GM19023 (cell line): ENCODE results near the gene PPM1L.

ENCODE experiments used
- ATAC-seq: cut with Tn5 transposase; IDR thresholded peaks from one replicate; pipeline ENCODE4 v1.9.1; 2021; ENCODE audit warnings: mild to moderate bottlenecking, moderate library complexity; ENCODE audit not compliant: unreplicated experiment

The PPM1L gene

GRCh38 chr3:160806094-160806493 lies 50.1 kb downstream of the PPM1L start:
- no peak for ATAC-seq

- ATAC-seq, result no peak
Observed at GRCh38 chr3:160806686-160807085, 50.7 kb downstream of the PPM1L start.

DNA sequence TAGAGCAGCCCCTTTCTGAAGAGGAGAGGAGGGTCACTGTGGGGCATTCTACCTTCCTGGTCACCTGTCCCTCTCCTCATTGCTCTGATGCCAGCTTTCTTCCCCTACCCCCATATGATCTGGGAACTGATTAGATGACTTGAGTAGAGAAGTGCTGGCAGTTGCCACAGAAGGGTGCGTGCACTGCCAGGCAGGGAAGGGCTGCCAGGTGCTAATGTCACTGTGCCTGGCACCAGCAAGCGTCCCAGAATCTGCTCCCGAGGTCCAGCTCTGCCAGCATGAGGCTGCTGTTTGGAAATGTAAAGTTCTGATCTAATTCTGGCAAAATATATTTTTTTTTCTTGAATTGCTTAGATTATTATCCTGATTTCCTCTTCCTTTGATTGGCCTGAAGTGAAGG lies 52.8 kb downstream of the PPM1L start:
- ATAC-seq, result no peak

- ATAC-seq, result no peak
Observed at GRCh38 chr3:160809453-160809852, 53.4 kb downstream of the PPM1L start.

DNA sequence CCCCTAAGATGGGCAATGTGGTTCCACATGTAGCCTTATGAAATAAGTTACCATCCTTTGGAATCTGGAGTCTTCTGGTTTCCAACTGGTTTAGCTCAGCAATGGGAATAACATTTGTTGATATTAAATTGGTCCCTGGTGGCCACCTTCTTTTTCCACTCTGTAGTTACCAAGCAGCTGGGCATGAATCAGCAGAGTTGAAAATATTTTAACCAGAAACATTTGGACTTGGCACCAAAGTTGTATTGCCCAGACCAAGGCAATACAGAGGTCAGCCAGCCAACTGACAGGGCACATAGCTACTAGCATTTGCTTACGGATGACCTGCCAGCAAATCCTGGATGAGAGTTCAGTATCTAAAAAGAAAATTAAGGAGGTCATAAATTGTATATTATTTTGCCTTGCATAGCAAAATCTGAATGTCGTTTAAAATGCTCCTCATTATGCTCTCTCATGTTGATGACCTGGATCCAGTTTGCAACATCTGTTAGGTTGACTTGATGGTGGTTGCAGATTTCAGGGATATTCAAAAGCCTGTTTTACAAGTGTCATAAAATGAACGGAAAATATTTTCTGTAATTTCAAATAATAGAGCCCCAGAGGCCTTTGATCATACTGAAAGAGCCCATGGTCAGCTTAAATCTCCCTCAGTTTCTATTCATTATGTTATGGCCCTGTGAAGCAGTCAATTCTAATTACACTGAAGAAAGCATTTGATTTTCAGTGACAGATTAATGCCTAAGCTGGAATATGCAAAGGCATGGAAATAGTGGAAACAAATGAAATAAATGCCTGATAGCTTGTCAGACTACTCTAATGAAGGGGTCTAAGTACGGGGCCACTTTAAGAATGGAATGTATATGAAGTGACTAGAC lies 54.6 kb downstream of the PPM1L start:
- no peak for ATAC-seq

GRCh38 chr3:160811237-160811548 lies 55.2 kb downstream of the PPM1L start:
- ATAC-seq, result no peak

DNA sequence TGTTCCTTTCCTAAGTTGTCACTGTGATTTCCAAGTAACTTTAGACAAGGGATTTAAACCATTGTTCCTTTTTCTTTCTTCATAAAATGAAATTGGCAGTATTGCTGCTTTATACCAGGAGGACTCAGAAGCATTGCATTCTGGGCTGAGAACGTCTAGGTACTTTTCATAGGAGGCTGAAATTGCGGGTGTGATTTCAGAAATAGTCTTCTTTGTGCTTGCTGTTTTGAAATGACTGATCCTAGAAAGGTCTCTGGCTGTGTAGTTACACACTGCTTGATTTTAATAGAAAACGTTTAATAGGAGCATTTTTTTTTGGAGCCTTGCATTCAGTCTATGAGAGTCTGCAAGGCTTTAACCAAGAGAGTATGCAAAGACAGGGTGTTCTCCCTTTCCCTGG lies 56.3 kb downstream of the PPM1L start:
- ATAC-seq, result no peak

DNA sequence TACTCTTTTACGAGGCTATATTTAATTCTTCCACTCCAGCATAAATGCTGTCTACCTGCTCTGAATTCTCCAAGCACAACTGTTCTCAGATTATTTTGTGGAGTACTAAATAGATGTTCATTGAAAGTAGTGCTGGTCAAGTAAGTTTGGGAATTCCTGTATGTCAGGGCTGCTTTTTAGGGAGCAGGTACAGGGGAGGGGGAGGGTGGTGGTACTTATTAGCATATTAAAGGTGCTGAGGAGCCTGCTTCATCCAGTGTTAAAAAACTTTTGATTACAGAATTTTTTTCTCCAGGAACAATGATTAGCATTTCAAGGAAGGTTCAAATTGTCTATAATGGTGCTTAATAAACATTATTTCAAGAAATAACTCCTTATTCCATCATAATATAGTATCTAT lies 59.2 kb downstream of the PPM1L start:
- no peak for ATAC-seq

DNA sequence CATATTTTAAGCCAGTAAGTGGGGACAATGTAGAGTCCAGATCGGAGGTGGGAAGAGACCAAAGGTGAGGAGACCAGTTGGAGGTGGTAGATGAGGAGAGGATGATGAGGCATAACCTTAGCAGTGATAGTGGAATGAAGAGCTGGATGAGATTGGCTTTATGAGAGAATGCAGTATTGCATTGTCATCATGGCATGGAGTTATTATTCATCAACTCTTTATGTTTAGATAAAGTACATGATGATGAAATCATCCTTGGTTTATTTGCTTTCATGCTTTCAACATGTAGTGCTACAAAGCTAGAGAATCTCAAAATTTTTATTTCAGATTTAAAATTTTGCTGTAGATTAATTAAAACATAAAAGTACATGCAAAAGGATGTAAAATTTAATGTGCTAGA lies 64.0 kb downstream of the PPM1L start:
- ATAC-seq, result no peak

- no peak for ATAC-seq
Observed at GRCh38 chr3:160820430-160820829, 64.4 kb downstream of the PPM1L start.

DNA sequence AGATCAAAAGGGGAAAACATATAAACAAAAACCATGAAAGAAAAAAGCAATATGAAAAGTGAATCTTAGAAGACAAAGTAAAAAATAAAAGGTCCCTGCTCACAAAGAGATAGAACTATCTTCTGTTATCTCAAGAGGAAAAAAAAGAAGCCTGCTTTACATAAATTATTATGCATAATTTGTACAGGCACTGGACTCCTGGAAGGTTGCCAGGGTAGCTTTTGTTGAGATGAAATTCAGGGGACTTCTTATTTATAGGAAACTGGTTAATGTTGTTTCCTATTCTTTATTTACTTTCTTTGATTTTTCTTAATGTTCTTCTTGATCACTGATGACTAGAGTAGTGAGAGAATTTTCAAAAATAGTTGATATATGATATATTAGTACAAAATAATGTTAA lies 66.9 kb downstream of the PPM1L start:
- ATAC-seq, result no peak

DNA sequence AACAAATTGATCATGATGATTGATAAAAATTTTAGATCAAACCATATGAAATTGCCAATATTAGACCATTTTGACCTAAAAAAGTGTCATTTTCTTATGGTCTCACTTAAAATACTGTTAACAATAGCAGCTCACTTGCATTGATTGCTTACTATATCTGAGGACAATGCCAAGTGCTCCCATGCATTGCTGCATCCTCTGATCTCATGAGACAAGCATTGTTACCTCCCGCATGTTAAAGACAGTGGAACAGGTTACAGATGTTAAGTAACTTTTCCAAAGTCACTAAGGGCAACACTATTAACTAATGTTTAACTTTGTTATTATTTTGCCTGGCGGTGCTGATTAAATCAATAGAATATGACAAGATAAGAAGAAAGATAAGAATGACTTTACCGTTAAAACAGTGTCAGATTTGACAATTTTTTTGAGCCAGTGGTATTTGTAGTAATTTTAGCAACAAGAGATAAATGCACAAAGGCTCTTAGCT lies 69.3 kb downstream of the PPM1L start:
- ATAC-seq, result no peak

DNA sequence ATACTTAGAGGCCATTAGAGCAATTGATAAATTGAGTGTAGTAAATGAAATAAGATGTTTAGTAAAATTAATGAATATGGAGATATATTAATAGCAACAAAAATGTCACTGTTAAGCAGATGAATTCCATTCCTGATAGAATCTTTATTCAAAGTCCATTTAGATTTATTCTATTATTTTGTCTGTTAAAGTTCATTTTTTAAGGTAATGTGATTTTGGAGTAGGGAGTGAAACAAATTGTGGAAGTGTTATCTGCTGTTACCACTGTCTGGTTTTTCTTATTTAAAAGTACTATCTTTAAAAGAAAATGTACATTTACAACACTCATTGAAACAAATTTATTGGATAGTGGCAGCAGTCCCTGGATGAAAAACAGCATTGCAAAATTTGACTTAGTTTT lies 70.4 kb downstream of the PPM1L start:
- ATAC-seq, result no peak

GRCh38 chr3:160826991-160827390 lies 71.0 kb downstream of the PPM1L start:
- no peak for ATAC-seq

- ATAC-seq, result no peak
Observed at GRCh38 chr3:160827516-160827915, 71.5 kb downstream of the PPM1L start.

GRCh38 chr3:160828880-160829279 lies 72.8 kb downstream of the PPM1L start:
- no peak for ATAC-seq

DNA sequence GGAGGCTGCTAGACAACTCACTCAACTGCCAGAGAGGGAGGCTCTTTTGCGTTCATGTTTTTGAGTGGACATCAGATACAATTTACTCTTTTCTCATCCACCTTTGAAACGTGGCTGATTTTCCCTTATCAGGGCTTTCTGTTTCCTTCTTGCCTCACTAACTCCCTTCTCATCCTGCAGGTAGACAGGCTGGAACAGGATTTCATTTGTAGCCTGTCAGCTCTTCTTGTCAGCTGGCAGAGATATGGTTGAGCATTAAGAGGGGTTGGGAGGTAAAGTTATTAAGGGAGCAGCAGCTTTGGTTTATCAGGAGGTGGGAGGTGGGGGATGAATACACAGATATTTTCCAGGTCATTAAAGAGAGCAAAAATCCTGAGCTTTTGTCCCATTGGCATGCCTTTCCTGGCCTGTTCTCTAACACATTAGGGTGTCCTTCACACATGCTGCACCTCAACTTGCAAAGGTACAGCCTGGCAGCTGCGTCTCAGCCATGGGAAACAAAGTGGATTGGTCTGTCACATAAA lies 73.5 kb downstream of the PPM1L start:
- ATAC-seq, result no peak

- ATAC-seq, result no peak
Observed at GRCh38 chr3:160830796-160831195, 74.8 kb downstream of the PPM1L start.

- ATAC-seq, result no peak
Observed at GRCh38 chr3:160831401-160831800, 75.4 kb downstream of the PPM1L start.

- ATAC-seq, result no peak
Observed at GRCh38 chr3:160837394-160837980, 81.5 kb downstream of the PPM1L start.

GRCh38 chr3:160840590-160840989 lies 84.6 kb downstream of the PPM1L start:
- no peak for ATAC-seq

GRCh38 chr3:160841455-160841854 lies 85.4 kb downstream of the PPM1L start:
- no peak for ATAC-seq
